ENCODE data around the gene CEL. TPM values are rescaled to one million over a fixed set of nuclear protein-coding genes. Genes with fewer than 3 reads are reported as not detected.
A peak's percentile ranks its signal among the peaks of the same experiment; 100 is the strongest.

CEL gene
- total RNA-seq, 1 experiment from 2014 or later = 6.6 TPM

- TF ChIP-seq E2F5 (CRISPR knock-in tag; IDR thresholded peaks at IDR 0.05) (no peak), TCF7 (CRISPR knock-in tag; IDR thresholded peaks at IDR 0.05; ENCODE audit: low read depth) (no peak), PRRX2 (CRISPR knock-in tag; IDR thresholded peaks at IDR 0.05) (no peak), JUN (CRISPR knock-in tag; IDR thresholded peaks at IDR 0.05) (no peak), ETV6 (CRISPR knock-in tag; IDR thresholded peaks at IDR 0.05) (no peak), MYBL2 (CRISPR knock-in tag; IDR thresholded peaks at IDR 0.05) (no peak), ZMAT4 (CRISPR knock-in tag; IDR thresholded peaks at IDR 0.05) (no peak), ATF3 (CRISPR knock-in tag; conservative IDR thresholded peaks at IDR 0.05) (no peak)
- 0 out of 2 replicates have a peak, but pooled peaks cover 3% of the 10 kb centered on the region for H3K27me3 Mint-ChIP-seq (ENCODE audit: low read depth)
- H3K4me3 Mint-ChIP-seq = peak overlapping the region; percentile 99
- no peak for ATAC-seq
- no peak for DNase-seq (ENCODE audit: low spot score)
- ChIA-PET POLR2A (interaction anchor here (1.4 to 1.6 kb wide), 4 partner anchors 9 to 113 kb away, joined by 3 to 5 read pairs (median 4); no protein-coding TSS in a partner anchor), CTCF (interaction anchor here (1.0 to 5.8 kb wide), 11 partner anchors 9 to 157 kb away, joined by 3 to 63 read pairs (median 9); partner anchors contain the start of genes GFI1B and TSC1)
- H3K36me3 Mint-ChIP-seq = peaks cover 8% of the 10 kb centered on the region
- peaks cover 17% of the 10 kb centered on the region for H3K4me1 Mint-ChIP-seq
- no peaks in the 10 kb centered on the region for H3K9me3 Mint-ChIP-seq
- H3K27ac Mint-ChIP-seq = peak overlapping the region; percentile 69
These were observed 30.3 kb upstream of the CEL start for GRCh38 chr9:133031496-133031911.

GRCh38 chr9:133032171-133032570 is 29.6 kb upstream of the CEL start:
- Mint-ChIP-seq H3K27ac (0 out of 2 replicates have a peak overlapping the region, but pooled peaks have one; percentile 41), H3K4me3 (peak overlapping the region; percentile 99), H3K27me3 (ENCODE audit: low read depth) (0 out of 2 replicates have a peak, but pooled peaks cover under 1% of the 10 kb centered on the region), H3K4me1 (peaks cover 17% of the 10 kb centered on the region), H3K9me3 (no peaks in the 10 kb centered on the region), H3K36me3 (peaks cover 8% of the 10 kb centered on the region)
- no peak for ATAC-seq
- ChIA-PET CTCF (interaction anchor here (1.5 to 5.8 kb wide), 3 partner anchors 9 to 112 kb away, joined by 3 to 63 read pairs (median 47); no protein-coding TSS in a partner anchor), POLR2A (no interaction called here)
- no peak for DNase-seq (ENCODE audit: low spot score)
- TF ChIP-seq ZBTB43 (CRISPR knock-in tag; IDR thresholded peaks at IDR 0.05) = no peak
- TF ChIP-seq GTF2I (CRISPR knock-in tag; conservative IDR thresholded peaks at IDR 0.05) = no peak
- no peak for TF ChIP-seq JUN (CRISPR knock-in tag; IDR thresholded peaks at IDR 0.05)
- no peak for TF ChIP-seq NR2C2 (CRISPR knock-in tag; IDR thresholded peaks at IDR 0.05)
- no peak for TF ChIP-seq E2F5 (CRISPR knock-in tag; IDR thresholded peaks at IDR 0.05)
- no peak for TF ChIP-seq NR3C1 (CRISPR knock-in tag; conservative IDR thresholded peaks at IDR 0.05; ENCODE audit: low read depth)
- no peak for TF ChIP-seq SOX15 (CRISPR knock-in tag; IDR thresholded peaks at IDR 0.05)
- no peak for TF ChIP-seq AFF4 (CRISPR knock-in tag; IDR thresholded peaks at IDR 0.05; ENCODE audit: borderline replicate concordance)
- no peak for TF ChIP-seq ATF3 (CRISPR knock-in tag; conservative IDR thresholded peaks at IDR 0.05)
- no peak for TF ChIP-seq PRRX2 (CRISPR knock-in tag; IDR thresholded peaks at IDR 0.05)
- TF ChIP-seq ZNF219 (CRISPR knock-in tag; IDR thresholded peaks at IDR 0.05; ENCODE audit: borderline replicate concordance) = no peak
- TF ChIP-seq E2F4 (CRISPR knock-in tag; IDR thresholded peaks at IDR 0.05; ENCODE audit: borderline replicate concordance, low read depth) = no peak
- TF ChIP-seq MAX (CRISPR knock-in tag; IDR thresholded peaks at IDR 0.05) = no peak
- TF ChIP-seq NFE2L1 (CRISPR knock-in tag; IDR thresholded peaks at IDR 0.05) = no peak
- TF ChIP-seq ZNF232 (CRISPR knock-in tag; IDR thresholded peaks at IDR 0.05) = no peak
- TF ChIP-seq PRDM15 (CRISPR knock-in tag; IDR thresholded peaks at IDR 0.05) = no peak
